HG03432 (cell line): Measurements from ENCODE around the gene TRPM3.

ENCODE experiments used
- ATAC-seq: cut with Tn5 transposase; IDR thresholded peaks from one replicate; pipeline ENCODE4 v1.9.1; 2021; ENCODE audit warnings: mild to moderate bottlenecking, moderate library complexity; ENCODE audit not compliant: unreplicated experiment

Gene TRPM3

GRCh38 chr9:70590315-70590677 lies 531.1 kb downstream of the TRPM3 start:
- ATAC-seq, result no peak

- ATAC-seq, result no peak
These were observed 531.7 kb downstream of the TRPM3 start for GRCh38 chr9:70589571-70590314.

- no peak for ATAC-seq
These were observed 532.4 kb downstream of the TRPM3 start for GRCh38 chr9:70588999-70589398.

- no peak for ATAC-seq
These were observed 533.0 kb downstream of the TRPM3 start for GRCh38 chr9:70588381-70588780.

- ATAC-seq, result no peak
These were observed 534.2 kb downstream of the TRPM3 start for GRCh38 chr9:70587201-70587600.

- no peak for ATAC-seq
These were observed 534.9 kb downstream of the TRPM3 start for GRCh38 chr9:70586476-70586875.

- no peak for ATAC-seq
These were observed 539.5 kb downstream of the TRPM3 start for GRCh38 chr9:70581955-70582350.

- ATAC-seq, result no peak
These were observed 540.0 kb downstream of the TRPM3 start for GRCh38 chr9:70581214-70581954.

- no peak for ATAC-seq
These were observed 540.7 kb downstream of the TRPM3 start for GRCh38 chr9:70580606-70581195.

- no peak for ATAC-seq
These were observed 541.7 kb downstream of the TRPM3 start for GRCh38 chr9:70579686-70580085.

- ATAC-seq, result no peak
These were observed 542.7 kb downstream of the TRPM3 start for GRCh38 chr9:70578720-70579119.

GRCh38 chr9:70577671-70578070 lies 543.8 kb downstream of the TRPM3 start:
- ATAC-seq, result no peak

- ATAC-seq, result no peak
These were observed 545.3 kb downstream of the TRPM3 start for GRCh38 chr9:70576116-70576515.

GRCh38 chr9:70574151-70574837 lies 547.1 kb downstream of the TRPM3 start:
- ATAC-seq, result no peak

GRCh38 chr9:70573308-70573707 lies 548.1 kb downstream of the TRPM3 start:
- ATAC-seq, result no peak

- no peak for ATAC-seq
These were observed 550.2 kb downstream of the TRPM3 start for GRCh38 chr9:70571258-70571657.

GRCh38 chr9:70569791-70570190 lies 551.6 kb downstream of the TRPM3 start:
- no peak for ATAC-seq

- no peak for ATAC-seq
These were observed 552.2 kb downstream of the TRPM3 start for GRCh38 chr9:70569070-70569772.

- no peak for ATAC-seq
These were observed 553.9 kb downstream of the TRPM3 start for GRCh38 chr9:70567511-70567910.

- ATAC-seq, result no peak
These were observed 554.7 kb downstream of the TRPM3 start for GRCh38 chr9:70566751-70567150.

- ATAC-seq, result no peak
These were observed 555.4 kb downstream of the TRPM3 start for GRCh38 chr9:70566066-70566465.
